ENCODE data around the gene SPRED2.

DNA sequence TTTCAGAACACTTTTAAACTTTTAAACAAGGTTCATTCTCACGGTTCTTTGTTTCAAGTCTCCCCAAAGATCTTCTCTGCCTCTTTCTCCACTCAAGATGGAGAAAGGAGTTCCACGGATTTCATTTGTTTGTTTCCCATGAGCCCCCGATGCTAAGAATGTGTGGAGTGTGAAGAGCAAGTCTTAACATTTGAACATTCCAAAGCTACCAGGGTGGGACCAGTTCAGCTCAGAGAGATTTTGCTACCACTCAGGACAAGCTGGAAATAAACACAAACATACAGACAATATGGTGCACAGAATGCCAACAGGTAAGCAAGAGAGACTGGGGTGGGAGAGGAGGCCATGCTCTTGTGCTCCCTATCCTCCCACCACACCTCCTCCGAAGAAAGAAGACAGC is 56.7 kb downstream of the SPRED2 start:
- TF ChIP-seq, protein P1, sequence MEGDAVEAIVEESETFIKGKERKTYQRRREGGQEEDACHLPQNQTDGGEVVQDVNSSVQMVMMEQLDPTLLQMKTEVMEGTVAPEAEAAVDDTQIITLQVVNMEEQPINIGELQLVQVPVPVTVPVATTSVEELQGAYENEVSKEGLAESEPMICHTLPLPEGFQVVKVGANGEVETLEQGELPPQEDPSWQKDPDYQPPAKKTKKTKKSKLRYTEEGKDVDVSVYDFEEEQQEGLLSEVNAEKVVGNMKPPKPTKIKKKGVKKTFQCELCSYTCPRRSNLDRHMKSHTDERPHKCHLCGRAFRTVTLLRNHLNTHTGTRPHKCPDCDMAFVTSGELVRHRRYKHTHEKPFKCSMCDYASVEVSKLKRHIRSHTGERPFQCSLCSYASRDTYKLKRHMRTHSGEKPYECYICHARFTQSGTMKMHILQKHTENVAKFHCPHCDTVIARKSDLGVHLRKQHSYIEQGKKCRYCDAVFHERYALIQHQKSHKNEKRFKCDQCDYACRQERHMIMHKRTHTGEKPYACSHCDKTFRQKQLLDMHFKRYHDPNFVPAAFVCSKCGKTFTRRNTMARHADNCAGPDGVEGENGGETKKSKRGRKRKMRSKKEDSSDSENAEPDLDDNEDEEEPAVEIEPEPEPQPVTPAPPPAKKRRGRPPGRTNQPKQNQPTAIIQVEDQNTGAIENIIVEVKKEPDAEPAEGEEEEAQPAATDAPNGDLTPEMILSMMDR (IDR thresholded peaks at IDR 0.05; ENCODE audit: low read depth, low read length), result no peak
- no peak for TF ChIP-seq EZH2phosphoT487 (IDR thresholded peaks at IDR 0.05; ENCODE audit: low read depth)
